Activated CD8-positive, alpha-beta memory T cell treated with anti-CD3 and anti-CD28 coated beads for 36 hours (primary cell): Measurements from ENCODE around the gene ARMC7. TPM values are rescaled to one million over a fixed set of nuclear protein-coding genes. Genes with fewer than 3 reads are reported as not detected.

Experiments
- CTCF ChIA-PET: fragments of 350-600 bp; sonication (Branson Sonifier 250); formaldehyde crosslinking; loops from one replicate; lab custom pipeline; 2021; ENCODE audit warnings: antibody characterized with exemption; lab: Charles Lee
- POLR2A ChIA-PET: fragments of 350-600 bp; sonication (Branson Sonifier 250); formaldehyde crosslinking; loops from one replicate; lab custom pipeline; 2021; ENCODE audit warnings: antibody characterized with exemption; lab: Charles Lee
- total RNA-seq, 2 experiments: library from RNA; stranded (reverse); gene quantifications; one replicate each; pipeline ENCODE4 v1.2.3, GENCODE V29; 2021

Gene ARMC7
- total RNA-seq, 2 experiments from 2014 or later, result 10.8 to 11.8 TPM

DNA sequence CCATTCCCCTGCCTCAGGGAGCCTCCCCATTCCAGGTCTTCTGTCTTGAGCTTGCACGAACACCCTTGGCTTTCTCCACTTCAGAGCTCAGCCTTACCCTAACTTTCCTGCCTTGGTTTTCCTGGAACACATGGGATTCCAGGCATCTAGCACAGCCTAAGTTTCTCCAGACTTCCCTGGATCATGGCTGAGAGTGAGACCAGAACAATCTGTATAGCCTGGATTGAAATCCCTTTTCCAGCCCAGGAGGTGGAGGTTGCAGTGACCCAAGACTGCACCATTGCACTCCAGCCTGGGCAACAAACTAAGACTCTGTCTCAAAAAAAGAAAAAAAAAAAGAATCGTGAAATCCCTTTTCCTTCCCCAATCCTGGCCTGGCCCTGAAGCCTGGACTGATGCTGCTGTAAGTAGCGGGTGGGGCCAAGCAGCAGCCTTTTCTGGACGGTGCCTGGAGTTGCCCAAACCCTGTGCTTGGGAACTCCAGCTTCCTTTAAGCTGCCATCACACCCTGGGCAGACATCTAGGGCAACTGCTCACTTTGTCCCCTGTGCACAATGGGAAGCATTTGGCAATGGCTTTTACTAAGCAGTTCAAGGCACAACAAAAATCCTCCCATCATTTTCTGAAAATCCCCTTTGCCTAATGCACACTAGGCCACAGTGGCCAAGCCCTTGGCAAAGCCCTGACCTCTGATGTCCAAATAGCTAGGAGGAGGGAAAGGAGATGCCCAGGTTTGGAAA, 34.0 kb upstream of the ARMC7 start:
- ChIA-PET CTCF (interaction anchor here (0.8 kb wide), 1 partner anchor 55 kb away, joined by 3 read pairs; no protein-coding TSS in a partner anchor), POLR2A (interaction anchor here (0.6 to 0.7 kb wide), 2 partner anchors 12 to 38 kb away, joined by 4 to 5 read pairs; no protein-coding TSS in a partner anchor)

DNA sequence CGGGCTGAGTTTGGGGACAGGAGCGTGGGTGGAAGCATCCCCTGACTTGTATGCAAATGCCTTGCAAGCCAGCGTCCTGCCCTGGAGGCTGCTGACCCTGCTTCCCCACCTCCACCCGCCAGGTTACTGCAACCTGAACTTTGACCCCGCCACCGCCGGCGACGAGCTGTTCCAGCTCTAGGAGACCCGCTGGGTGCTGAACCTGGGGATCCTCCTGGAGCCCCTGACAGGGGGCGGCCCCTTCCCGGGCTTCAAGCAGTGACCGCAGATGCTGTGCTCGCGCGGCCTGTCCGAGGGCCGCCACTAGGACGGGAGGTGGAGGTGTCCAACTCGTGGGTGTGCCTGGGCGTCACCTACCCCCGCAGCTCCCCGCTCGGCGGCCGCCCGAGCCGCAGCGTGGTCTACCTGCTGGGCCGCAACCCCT, 32.7 kb upstream of the ARMC7 start:
- ChIA-PET POLR2A (no interaction called here), CTCF (no interaction called here)

DNA sequence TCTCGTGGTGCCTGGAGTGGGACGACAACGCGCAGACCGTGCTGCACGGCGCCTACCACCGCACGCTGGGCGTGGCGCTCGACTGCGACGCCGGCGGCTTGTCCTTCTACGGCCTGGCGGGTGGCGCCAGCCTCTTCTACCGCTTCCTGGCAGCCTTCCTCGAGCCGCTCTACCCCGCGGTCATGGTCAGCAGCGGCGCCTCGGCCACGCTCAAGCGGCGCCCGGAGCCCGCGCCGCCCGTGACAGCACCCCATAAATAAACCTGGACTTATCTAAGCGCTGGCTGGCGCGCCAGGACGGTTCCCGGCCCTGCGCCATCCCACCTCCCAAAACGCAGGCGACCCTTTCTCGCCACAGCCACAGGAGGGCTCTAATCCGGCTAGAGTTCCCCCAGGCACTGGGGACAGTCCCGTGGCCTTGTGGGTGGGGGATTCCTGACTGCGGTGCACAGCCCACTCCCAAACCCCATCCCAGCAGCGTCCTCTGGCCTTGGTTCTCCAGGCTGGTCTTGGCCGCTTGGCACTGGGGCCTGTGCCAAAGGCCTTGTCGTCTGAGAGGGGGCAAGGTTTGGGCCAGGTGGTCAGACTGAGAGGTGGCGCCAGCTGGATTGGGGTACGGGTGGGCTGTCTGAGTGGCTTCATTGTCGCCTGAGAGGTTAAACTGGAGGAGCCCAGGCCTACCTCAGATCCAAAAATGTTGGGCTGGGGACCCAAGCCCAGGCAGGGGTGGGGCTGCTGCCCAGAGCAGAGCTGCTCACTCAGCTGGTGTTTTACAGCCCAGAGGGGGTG, 32.1 kb upstream of the ARMC7 start:
- POLR2A ChIA-PET, result interaction anchor here (1.1 kb wide), 1 partner anchor 17 kb away, joined by 3 read pairs; no protein-coding TSS in a partner anchor
- CTCF ChIA-PET, result no interaction called here

DNA sequence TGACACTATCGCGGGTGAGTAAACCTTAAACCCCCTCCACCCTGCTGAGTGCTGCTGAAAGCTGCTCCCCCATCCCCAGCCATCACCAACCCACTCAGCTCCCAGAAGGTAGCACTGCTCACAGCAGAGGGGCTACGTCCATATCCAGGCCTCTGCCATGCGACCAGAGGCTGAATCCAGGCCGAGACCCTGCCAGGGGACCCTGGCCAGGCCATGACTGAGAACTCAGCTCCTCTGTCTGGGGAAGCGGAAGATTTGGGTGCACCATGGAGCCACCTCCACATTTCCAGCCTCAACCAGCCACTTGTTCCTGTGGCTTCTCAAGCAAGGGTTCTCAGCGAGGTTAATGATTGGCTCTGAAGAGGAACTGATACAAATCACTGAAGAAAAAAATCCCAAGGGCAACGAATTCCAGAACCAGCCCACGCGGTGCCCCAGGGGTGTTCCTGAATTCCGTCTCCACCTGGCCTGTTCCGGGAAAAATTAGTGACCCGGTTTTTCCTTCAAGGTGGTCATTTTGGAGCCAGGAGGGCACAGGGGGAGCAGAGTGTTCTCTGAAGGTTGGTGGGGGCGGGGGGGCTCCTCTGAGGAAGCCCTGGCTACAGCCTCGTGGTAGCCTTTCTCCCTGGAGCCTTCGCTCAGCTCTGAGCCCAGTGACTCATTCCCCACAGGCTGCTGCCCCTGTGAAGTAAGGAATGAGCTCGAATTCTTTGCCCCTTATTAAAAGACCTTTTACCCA, 31.3 kb upstream of the ARMC7 start:
- POLR2A ChIA-PET, result interaction anchor here (1.1 kb wide), 1 partner anchor 18 kb away, joined by 3 read pairs; no protein-coding TSS in a partner anchor
- CTCF ChIA-PET, result interaction anchor here (1.0 kb wide), 1 partner anchor 10 kb away, joined by 6 read pairs; the partner anchor contains the start of gene SLC16A5

DNA sequence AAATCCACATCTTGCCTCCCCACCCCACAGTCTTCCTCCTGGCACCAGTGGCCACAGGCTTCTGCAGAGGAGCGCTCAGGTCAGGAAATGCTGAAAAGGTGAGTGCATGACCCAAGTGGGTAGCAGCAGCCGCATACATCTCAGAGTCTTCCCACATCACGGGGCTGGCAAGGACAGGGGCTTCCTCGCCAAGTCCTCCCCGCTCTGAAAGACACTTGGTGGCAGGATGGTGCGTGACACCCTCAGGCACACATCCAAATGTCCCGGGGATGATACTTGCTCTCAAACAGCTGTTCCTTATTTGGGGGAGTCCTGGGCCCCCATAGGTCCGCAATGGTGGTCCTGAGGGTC, 30.8 kb upstream of the ARMC7 start:
- ChIA-PET POLR2A (interaction anchor here (1.1 kb wide), 1 partner anchor 18 kb away, joined by 3 read pairs; no protein-coding TSS in a partner anchor), CTCF (interaction anchor here (1.0 kb wide), 1 partner anchor 9 kb away, joined by 6 read pairs; the partner anchor contains the start of gene SLC16A5)

DNA sequence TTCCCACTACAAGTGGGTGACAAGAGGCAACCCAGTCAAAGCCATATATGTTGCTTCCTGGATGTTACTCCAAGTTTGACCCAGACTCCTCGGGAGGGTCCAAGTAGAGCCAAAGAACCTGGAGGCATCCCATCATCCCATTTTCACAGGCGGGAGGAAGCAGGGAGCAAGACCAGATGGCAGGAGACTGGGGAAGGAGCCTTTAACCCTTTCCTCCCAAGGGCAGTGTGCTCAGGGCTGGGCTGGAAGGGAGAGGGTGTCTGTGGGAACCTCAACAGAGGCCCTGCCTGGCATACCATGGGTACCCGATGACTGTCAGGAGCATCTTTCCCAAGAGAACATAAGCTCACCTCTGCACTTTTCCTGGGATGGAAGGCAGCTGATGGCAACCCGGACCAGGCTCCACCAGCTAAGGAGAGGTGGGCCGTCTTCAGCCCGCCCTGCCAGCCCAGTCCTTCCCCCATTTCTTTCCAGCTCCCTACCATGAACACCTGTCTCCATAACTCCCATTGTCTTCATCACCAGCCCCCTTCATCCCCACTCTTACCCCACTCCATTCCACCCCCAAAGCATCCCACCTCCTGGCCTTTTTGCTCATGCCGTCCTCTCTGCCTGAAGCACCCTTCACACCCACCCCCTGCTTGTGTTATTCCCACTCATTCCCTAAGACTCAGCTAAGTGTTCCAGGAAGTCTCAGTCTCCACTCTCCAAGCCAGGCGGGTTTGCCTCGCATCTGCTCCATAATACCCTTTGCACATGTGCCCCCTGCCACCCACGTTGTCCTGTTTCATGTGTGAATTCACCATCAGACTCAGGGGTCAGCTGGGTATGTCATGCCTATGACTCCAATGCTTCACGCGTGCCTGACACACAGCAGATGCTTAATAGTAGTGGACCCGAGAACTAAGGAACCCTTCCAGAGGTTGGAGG, 27.9 kb upstream of the ARMC7 start:
- ChIA-PET CTCF (interaction anchor here (0.6 kb wide), 1 partner anchor 631 kb away, joined by 4 read pairs; no protein-coding TSS in a partner anchor), POLR2A (no interaction called here)

DNA sequence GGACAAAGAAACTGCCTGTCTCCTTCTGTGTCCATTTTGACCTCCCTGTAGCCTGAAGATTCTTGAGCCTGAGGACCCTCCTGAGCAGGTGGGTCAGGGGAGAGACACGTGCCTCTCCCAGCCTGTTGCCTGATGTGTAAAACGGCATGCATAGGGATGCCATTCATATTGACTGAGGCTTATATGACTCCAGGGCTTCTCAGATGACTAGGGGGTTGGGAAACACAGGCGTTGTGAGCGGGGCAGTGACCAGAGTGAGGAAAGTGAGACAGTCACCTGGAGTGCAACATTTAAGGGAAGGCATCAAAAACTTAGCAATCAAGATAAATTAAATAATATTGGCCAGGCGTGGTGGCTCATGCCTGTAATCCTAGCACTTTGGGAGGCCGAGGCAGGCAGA, 27.1 kb upstream of the ARMC7 start:
- POLR2A ChIA-PET, result no interaction called here
- CTCF ChIA-PET, result no interaction called here

DNA sequence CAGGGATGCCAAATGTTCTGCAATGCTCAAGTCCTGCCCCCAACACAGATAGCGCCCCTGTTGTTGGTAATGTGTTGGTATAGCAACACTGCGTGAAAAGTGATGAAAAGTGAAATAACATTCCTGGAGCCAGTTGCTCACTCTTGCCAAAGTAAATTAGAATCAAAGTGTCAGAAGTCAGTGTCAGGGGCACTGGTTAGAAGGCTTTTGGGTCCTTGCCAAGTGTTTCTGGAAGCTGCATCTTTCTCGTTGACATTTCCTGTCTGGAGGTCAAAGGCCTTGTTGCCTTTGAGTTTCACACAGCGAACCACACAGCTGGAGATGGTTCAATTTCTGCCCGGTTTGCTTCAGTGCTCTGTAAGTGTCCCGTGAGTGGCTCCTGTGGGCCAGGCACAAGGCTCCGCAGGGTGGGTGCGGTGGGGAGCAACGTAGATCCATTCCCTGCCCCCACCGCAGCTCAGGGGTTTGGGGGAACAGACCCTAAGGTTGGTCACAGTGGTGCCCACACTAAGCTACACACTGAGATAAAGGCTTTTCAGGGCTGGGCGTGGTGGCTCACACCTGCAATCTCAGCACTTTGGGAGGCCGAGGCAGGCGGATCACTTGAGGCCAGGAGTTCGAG, 25.6 kb upstream of the ARMC7 start:
- CTCF ChIA-PET, result interaction anchor here (0.5 to 1.4 kb wide), 2 partner anchors 27 to 30 kb away, joined by 3 read pairs; no protein-coding TSS in a partner anchor
- POLR2A ChIA-PET, result no interaction called here

DNA sequence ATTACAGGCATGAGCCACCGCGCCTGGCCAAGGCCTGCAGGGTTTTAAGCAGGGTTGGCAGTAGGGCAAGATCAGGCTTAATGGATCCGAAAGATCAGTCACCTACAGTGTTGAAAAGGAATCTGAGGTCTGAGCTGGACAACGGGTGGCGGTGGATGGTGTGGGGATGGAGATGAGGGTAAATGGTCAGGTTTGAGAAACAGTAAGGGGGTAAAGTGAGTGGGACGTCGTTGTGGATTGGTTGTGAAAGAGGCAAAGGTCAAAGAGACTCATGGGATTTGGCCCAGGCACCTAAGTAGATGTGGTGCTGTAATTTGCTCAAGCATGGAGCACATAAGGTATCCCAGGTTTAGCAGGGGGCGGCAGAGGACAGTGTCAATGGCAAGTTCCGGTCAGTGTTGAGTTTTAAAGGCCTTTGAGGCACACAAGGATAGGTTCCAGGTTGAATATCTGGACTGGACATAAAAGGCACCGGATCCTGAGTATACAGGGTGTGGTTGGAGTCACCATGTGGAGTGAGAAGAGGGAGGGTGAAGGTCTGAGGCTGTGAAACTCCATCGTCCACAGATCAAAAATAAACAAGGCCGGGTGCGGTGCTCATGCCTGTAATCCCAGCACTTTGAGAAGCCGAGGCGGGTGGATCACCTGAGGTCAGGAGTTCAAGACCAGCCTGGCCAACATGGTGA, 23.1 kb upstream of the ARMC7 start:
- ChIA-PET POLR2A (no interaction called here), CTCF (interaction anchor here (0.6 to 3.3 kb wide), 3 partner anchors 19 to 27 kb away, joined by 3 to 11 read pairs (median 6); no protein-coding TSS in a partner anchor)

DNA sequence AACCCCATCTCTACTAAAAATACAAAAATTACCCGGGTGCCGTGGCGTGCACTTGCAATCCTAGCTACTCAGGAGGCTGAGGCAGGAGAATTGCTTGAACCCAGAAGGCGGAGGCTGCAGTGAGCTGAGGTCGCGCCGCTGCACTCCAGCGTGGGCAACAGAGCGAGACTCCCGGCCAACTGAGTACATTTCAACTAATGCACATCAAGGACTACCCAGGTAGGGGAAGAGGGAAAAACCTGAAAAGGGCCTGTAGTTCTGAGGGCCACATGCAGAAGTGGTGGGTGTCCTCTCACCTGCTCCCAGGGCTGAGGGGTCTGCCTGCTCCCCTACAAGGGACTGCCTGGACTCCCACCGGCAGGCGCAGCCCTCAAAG, 22.6 kb upstream of the ARMC7 start:
- ChIA-PET CTCF (interaction anchor here (0.6 to 3.3 kb wide), 3 partner anchors 18 to 27 kb away, joined by 3 to 11 read pairs (median 6); no protein-coding TSS in a partner anchor), POLR2A (no interaction called here)

DNA sequence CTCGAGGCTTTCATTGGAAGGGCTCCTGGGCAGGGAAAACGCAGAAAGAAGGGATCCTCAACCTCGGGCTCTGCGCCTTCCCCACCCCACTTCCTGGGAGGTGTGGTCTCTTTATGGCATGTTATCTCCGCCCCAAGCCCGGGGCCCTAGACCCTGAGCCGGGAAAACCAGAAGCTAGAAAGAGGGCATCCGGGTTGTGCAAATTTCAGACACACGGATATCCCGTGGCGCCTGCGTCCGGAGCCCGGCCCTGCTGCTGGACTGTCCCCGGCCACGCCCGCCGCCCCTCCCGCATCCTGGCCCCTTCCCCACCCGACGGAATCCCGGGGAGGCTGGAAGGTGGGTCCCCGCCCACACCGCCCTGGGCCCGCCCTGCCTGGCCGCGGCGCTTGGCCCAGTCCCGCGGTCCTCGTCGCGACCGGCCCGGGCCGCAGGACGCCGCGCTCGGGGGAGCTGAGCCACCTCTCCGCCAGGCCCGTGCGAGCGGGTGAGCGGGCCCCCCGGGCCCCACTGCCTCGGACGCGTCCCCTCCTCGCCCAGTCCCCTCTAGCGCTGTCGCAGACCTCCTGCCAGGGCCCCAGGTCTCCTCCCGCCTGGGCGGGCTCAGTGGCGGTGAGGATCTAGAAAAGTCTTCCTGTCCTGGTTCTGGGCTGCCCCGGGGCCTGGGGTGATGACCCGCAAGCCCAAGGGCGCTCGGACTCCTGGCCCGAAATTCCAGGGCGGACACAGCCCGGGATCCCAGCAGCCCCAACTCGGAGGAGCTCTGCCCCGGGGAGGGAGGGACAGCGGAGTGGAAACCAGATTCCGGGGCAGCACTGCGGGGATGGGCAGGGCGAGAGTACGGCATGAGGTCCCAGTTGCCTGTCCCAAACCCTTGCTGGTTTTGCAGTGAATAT, 22.0 kb upstream of the ARMC7 start, which contains the start of gene SLC16A5:
TSS of gene SLC16A5 (plus strand) at position 397 of the 896 bp plus-strand sequence. CDS start 5,683 bp downstream, outside the sequence.
- ChIA-PET POLR2A (interaction anchor here (0.6 kb wide), 3 partner anchors 22 to 39 kb away, joined by 3 to 9 read pairs (median 3); partner anchors contain the start of gene ARMC7), CTCF (interaction anchor here (0.6 to 3.3 kb wide), 5 partner anchors 9 to 99 kb away, joined by 3 to 11 read pairs (median 6); no protein-coding TSS in a partner anchor)

DNA sequence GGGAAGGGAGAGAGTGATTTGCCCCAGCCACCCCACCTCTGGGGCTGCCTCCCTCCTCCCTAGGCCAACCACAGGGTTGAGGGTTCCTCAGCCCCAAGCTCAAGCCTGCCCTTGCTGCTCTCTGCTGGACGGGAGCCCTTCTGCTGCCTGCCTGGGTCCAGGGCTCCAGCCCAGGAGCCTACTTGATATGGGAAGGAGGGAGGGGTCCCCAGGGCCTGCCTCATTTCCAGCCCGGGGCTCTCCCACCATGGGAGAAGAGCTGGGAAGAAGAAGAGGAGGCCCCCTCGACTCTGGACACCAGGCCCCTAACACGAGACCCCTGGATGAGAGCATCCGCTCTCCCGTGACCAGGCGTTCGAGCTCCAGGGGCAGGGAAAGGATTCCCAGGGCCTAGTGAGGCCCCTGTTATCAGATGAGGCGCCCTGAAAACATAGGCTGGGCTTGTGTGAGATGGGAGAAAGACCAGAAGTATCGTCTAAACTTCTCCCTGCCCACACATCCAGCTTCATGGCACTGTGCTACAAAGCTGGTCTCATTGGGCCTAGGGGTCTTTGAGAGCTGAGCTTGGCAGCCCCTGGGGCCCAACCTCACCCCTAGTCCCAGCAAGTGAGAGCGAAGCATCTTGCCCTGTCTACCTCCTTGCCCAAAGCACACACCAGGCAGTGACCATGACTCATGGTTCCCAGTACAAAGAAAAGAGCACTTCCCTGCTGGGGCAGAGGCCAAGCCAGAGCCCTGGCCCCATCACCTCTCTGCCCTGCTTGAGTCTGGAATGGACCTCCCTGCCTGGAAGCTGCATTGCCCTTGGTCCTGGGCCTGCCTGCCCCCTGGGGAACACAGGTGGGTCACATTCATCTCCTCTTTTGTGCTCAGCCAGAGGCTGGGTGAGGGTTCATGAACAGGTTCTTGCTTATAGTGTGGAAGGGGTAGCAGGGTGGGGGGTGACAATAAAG, 21.0 kb upstream of the ARMC7 start:
- CTCF ChIA-PET, result interaction anchor here (1.1 to 3.3 kb wide), 5 partner anchors 10 to 100 kb away, joined by 3 to 11 read pairs (median 6); no protein-coding TSS in a partner anchor
- POLR2A ChIA-PET, result interaction anchor here (0.6 kb wide), 2 partner anchors 21 to 35 kb away, joined by 3 to 9 read pairs; partner anchors contain the start of gene ARMC7

DNA sequence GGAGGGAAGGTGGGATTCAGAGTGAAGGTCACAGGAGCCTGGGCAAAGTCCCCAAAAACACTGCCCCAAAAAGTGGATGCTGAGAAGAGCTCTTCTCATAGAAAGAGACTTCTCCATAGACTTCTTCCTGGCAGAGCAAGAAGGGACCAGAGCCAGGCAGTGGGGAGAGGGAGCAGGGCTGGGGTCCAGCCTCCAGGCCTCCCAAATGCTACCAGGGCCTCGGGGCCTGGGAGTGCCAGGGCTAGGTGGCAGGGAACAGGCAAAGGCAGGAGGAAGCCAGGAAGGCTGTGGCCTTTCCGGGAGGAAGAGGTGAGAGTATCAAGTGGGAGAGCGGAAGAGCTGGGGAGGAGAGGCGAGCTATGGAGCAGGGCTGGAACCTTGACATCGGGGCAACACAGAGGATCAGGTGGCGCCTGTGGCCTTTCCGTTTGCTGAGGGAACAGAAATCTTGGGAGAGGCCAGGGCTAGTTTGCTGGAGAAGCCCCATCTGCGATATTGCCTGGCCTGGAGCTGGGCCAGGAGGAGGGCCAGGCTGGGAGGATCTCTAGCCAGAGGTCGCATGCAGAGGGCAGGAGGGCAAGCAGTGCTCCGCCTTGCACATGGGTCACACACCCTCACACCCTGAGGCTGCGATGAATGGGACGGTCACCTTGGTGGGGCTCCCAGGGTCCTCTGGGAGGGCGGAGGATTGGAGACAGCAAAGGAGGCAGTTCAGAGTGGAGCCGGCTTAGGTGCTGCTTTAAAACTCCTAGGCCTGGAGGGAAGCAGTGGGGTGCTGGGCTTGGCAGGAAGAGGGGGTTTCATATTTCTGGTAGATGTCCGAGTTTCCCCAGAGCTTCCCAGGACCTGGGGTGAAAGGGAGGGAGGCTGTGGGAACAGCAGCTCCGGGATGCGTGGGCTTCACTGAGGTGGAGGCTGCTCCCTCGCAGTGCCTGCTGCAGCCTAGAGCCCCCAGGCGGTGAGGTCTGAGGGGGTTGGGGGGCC, 18.6 kb upstream of the ARMC7 start:
- POLR2A ChIA-PET, result interaction anchor here (0.5 kb wide), 1 partner anchor 89 kb away, joined by 5 read pairs; no protein-coding TSS in a partner anchor
- CTCF ChIA-PET, result interaction anchor here (1.1 kb wide), 1 partner anchor 23 kb away, joined by 5 read pairs; no protein-coding TSS in a partner anchor
